Measurements from ENCODE around the gene PDF.
A peak's percentile ranks its signal among the peaks of the same experiment; 100 is the strongest.

Gene PDF

GRCh38 chr16:69315486-69316311, 14.7 kb downstream of the PDF start:
- no peak for TF ChIP-seq CTCF (IDR thresholded peaks at IDR 0.05; ENCODE audit: control extremely low read depth, extremely low read depth, low read depth, missing control alignments)
- POLR2A ChIA-PET, result interaction anchor here (0.6 kb wide), 2 partner anchors 11 to 12 kb away, joined by 3 to 8 read pairs; no protein-coding TSS in a partner anchor
- CTCF ChIA-PET, result interaction anchor here (1.2 to 1.8 kb wide), 3 partner anchors 11 to 13 kb away, joined by 4 to 9 read pairs (median 6); no protein-coding TSS in a partner anchor
- no peak for DNase-seq (ENCODE audit: extremely low spot score)

GRCh38 chr16:69314534-69314933, 15.9 kb downstream of the PDF start:
- POLR2A ChIA-PET, result no interaction called here
- CTCF ChIA-PET, result interaction anchor here (1.5 to 1.8 kb wide), 2 partner anchors 12 to 14 kb away, joined by 6 to 9 read pairs; no protein-coding TSS in a partner anchor
- DNase-seq (ENCODE audit: extremely low spot score), result no peak
- TF ChIP-seq CTCF (IDR thresholded peaks at IDR 0.05; ENCODE audit: control extremely low read depth, extremely low read depth, low read depth, missing control alignments), result no peak

- ChIA-PET CTCF (no interaction called here), POLR2A (no interaction called here)
- TF ChIP-seq CTCF (IDR thresholded peaks at IDR 0.05; ENCODE audit: control extremely low read depth, extremely low read depth, low read depth, missing control alignments), result no peak
- DNase-seq (ENCODE audit: extremely low spot score), result no peak
These were observed 16.9 kb downstream of the PDF start for GRCh38 chr16:69313469-69313868.

- peak; percentile 54 for DNase-seq (ENCODE audit: extremely low spot score)
- POLR2A ChIA-PET, result no interaction called here
- peak; percentile 25 for TF ChIP-seq CTCF (IDR thresholded peaks at IDR 0.05; ENCODE audit: control extremely low read depth, extremely low read depth, low read depth, missing control alignments)
- CTCF ChIA-PET, result interaction anchor here (0.9 to 1.6 kb wide), 13 partner anchors 10 to 443 kb away, joined by 3 to 8 read pairs (median 4); partner anchors contain the start of genes HAS3, NOB1 and PDF
These were observed 18.6 kb downstream of the PDF start for GRCh38 chr16:69311533-69312387.

- CTCF ChIA-PET, result interaction anchor here (0.6 to 1.2 kb wide), 6 partner anchors 10 to 178 kb away, joined by 3 to 4 read pairs (median 3); partner anchors contain the start of gene COG8
- peak; percentile 99 for TF ChIP-seq CTCF (IDR thresholded peaks at IDR 0.05; ENCODE audit: control extremely low read depth, extremely low read depth, low read depth, missing control alignments)
- DNase-seq (ENCODE audit: extremely low spot score), result peak; percentile 99
- POLR2A ChIA-PET, result no interaction called here
These were observed 19.5 kb downstream of the PDF start, which contains the start of gene VPS4A for GRCh38 chr16:69310653-69311532. Gene VPS4A (plus strand): TSS chr16:69311350. CDS start chr16:69311512, 162 bp downstream.
